Measurements from ENCODE around the gene SOX13. TPM values are rescaled to one million over a fixed set of nuclear protein-coding genes. Genes with fewer than 3 reads are reported as not detected.
"Not testable (repeated sequence)": the region's sequence is repeated elsewhere in the genome, so short reads cannot be mapped to it uniquely, and the experiment has no call there.

Gene SOX13
- polyA plus RNA-seq, 3 donors, result 0.52 TPM; not detected in 2

GRCh38 chr1:204089044-204089751 is 16.3 kb downstream of the SOX13 start:
- no peaks in the 10 kb centered on the region for H4K20me1 ChIP-seq (ENCODE audit: insufficient read depth, low read length)
- H3K9ac ChIP-seq (ENCODE audit: insufficient read depth, low read length, poor library complexity, severe bottlenecking), result no peak overlapping the region
- intact Hi-C loops (cut with micrococcal nuclease), result no loop called here
- Mint-ChIP-seq H3K27ac (no peak overlapping the region), H3K36me3 (no peaks in the 10 kb centered on the region), H3K4me1 (no peaks in the 10 kb centered on the region), H3K4me3 (no peak overlapping the region), H3K27me3 (ENCODE audit: low read depth in 3 of 3) (peaks cover 2 to 10% (median 6%) of the 10 kb centered on the region in 3 donors), H3K9me3 (no peaks in the 10 kb centered on the region)
- H2AFZ ChIP-seq (ENCODE audit: insufficient read depth, low read depth, low read length, poor library complexity, severe bottlenecking), result no peak overlapping the region
- 83% methylated on average over 10 of the region's 15 CpGs for WGBS (ENCODE audit: insufficient coverage)
- H3K4me2 ChIP-seq (replicated peaks; ENCODE audit: extremely low read depth, low read length, poor library complexity, severe bottlenecking), result no peak overlapping the region
- no peak overlapping the region for H3K27ac ChIP-seq (ENCODE audit: low read depth in 1 of 2, low read length in 2 of 2)
- DNase-seq, result no peak
- H3K9me3 ChIP-seq (replicated peaks in 1 of 2; ENCODE audit: control insufficient read depth in 1 of 2, insufficient read depth in 1 of 2, low read length in 2 of 2), result no peaks in the 10 kb centered on the region
- no peaks in the 10 kb centered on the region for H3K36me3 ChIP-seq (replicated peaks in 1 of 2; ENCODE audit: control insufficient read depth in 1 of 2, insufficient read depth in 2 of 2, low read length in 2 of 2)
- no peaks in the 10 kb centered on the region for H3K79me2 ChIP-seq (ENCODE audit: insufficient read depth, low read length)
- no peaks in the 10 kb centered on the region for H3K4me1 ChIP-seq (ENCODE audit: control insufficient read depth in 1 of 2, insufficient read depth in 2 of 2, low read length in 2 of 2)
- TF ChIP-seq CTCF (IDR thresholded peaks at IDR 0.05), result no peak
- no peak overlapping the region for H3K4me3 ChIP-seq (replicated peaks in 1 of 3; ENCODE audit: low read depth in 2 of 3, low read length in 3 of 3)
- H3K27me3 ChIP-seq (ENCODE audit: control insufficient read depth in 2 of 2, insufficient read depth in 2 of 2, low read length in 2 of 2), result no peaks in the 10 kb centered on the region

- H2AFZ ChIP-seq (ENCODE audit: insufficient read depth, low read depth, low read length, poor library complexity, severe bottlenecking); H3K27me3 ChIP-seq (ENCODE audit: control insufficient read depth in 2 of 2, insufficient read depth in 2 of 2, low read length in 2 of 2); H3K27me3 Mint-ChIP-seq (ENCODE audit: low read depth in 3 of 3); H4K20me1 ChIP-seq (ENCODE audit: insufficient read depth, low read length); H3K36me3 Mint-ChIP-seq; H3K36me3 ChIP-seq (replicated peaks in 1 of 2; ENCODE audit: control insufficient read depth in 1 of 2, insufficient read depth in 2 of 2, low read length in 2 of 2); H3K4me2 ChIP-seq (replicated peaks; ENCODE audit: extremely low read depth, low read length, poor library complexity, severe bottlenecking); H3K4me1 ChIP-seq (ENCODE audit: control insufficient read depth in 1 of 2, insufficient read depth in 2 of 2, low read length in 2 of 2); DNase-seq; H3K79me2 ChIP-seq (ENCODE audit: insufficient read depth, low read length); H3K27ac ChIP-seq (ENCODE audit: low read depth in 1 of 2, low read length in 2 of 2); H3K9me3 Mint-ChIP-seq; H3K4me3 ChIP-seq (replicated peaks in 1 of 3; ENCODE audit: low read depth in 2 of 3, low read length in 3 of 3); H3K4me3 Mint-ChIP-seq; intact Hi-C loops (cut with micrococcal nuclease); H3K4me1 Mint-ChIP-seq; H3K9ac ChIP-seq (ENCODE audit: insufficient read depth, low read length, poor library complexity, severe bottlenecking); H3K9me3 ChIP-seq (replicated peaks in 1 of 2; ENCODE audit: control insufficient read depth in 1 of 2, insufficient read depth in 1 of 2, low read length in 2 of 2): not testable (repeated sequence)
- peak overlapping the region in 1 of 7 donors; percentile 36 for H3K27ac Mint-ChIP-seq
- WGBS (ENCODE audit: insufficient coverage), result 100% methylated on average over 2 of the region's 3 CpGs
These were observed 17.2 kb downstream of the SOX13 start for GRCh38 chr1:204090132-204090531.

Data from CD14-positive monocyte (primary cell).